Vagina (tissue), 2 donors: ENCODE results near the gene TAOK3. TPM values are rescaled to one million over a fixed set of nuclear protein-coding genes. Genes with fewer than 3 reads are reported as not detected.
"Not testable (repeated sequence)": the region's sequence is repeated elsewhere in the genome, so short reads cannot be mapped to it uniquely, and the experiment has no call there.

ENCODE experiments used
- DNase-seq, 2 donors: peaks; one replicate each; pipeline ENCODE4 v3.0.0-alpha.2; 2017; ENCODE audit errors: extremely low spot score in 2 of 2
- H3K27ac ChIP-seq: fragments of 200-600 bp; sonication (generic); one replicate; pipeline ENCODE4 v1.5.1; 2019
- H3K27me3 ChIP-seq: fragments of 200-600 bp; sonication (generic); one replicate; pipeline ENCODE4 v1.5.1; 2019
- H3K36me3 ChIP-seq, 2 donors: fragments of 200-600 bp; sonication (generic); one replicate each; pipeline ENCODE4 v1.5.1; 2017 to 2019
- H3K4me1 ChIP-seq: fragments of 200-600 bp; sonication (generic); one replicate; pipeline ENCODE4 v1.5.1; 2019
- H3K4me3 ChIP-seq, 2 donors: fragments of 200-600 bp; sonication (generic); 1 replicate in 1 of 2; 2 replicates in 1 of 2; pipeline ENCODE4 v1.5.1; 2016 to 2019
- H3K9me3 ChIP-seq: fragments of 200-600 bp; sonication (generic); one replicate; pipeline ENCODE4 v1.5.1; 2019
- CTCF ChIP-seq, 3 experiments: fragments of 450-650 bp in 2 of 3; fragments of 200-600 bp in 1 of 3; sonication (generic) in 1 of 3; IDR thresholded peaks; one replicate each; pipeline ENCODE4 v1.5.1; 2017 to 2019; ENCODE audit warnings: antibody characterized with exemption in 3 of 3, mild to moderate bottlenecking in 2 of 3, moderate library complexity in 2 of 3
- POLR2A ChIP-seq, 2 donors: fragments of 450-650 bp; IDR thresholded peaks; one replicate each; pipeline ENCODE4 v1.6.1; 2017; ENCODE audit warnings: antibody characterized with exemption in 2 of 2, mild to moderate bottlenecking in 2 of 2, moderate library complexity in 2 of 2
- POLR2AphosphoS5 ChIP-seq, 2 donors: sonication (generic); formaldehyde crosslinking; IDR thresholded peaks; one replicate each; pipeline ENCODE4 v1.9.0; 2017; ENCODE audit warnings: antibody characterized with exemption in 2 of 2, mild to moderate bottlenecking in 2 of 2, low read depth in 1 of 2; ENCODE audit not compliant: insufficient read depth in 1 of 2
- intact Hi-C: fragments of 100-400 bp; cut with DNase I; formaldehyde crosslinking; loops from one replicate; pipeline ENCODE4 v1.15.1; 2023
- total RNA-seq: library from RNA; depleted of rRNA; stranded (reverse); fragments of >200 nt; gene quantifications from one replicate; pipeline ENCODE4 v1.2.3, GENCODE V29; 2016

Gene TAOK3
- total RNA-seq, 1 donor from 2014 or later, result 41.0 TPM

GRCh38 chr12:118292836-118293235, 79.9 kb downstream of the TAOK3 start:
- no peaks in the 10 kb centered on the region for H3K36me3 ChIP-seq
- TF ChIP-seq CTCF (IDR thresholded peaks at IDR 0.05), result no peak
- no peak for TF ChIP-seq POLR2AphosphoS5 (IDR thresholded peaks at IDR 0.05; ENCODE audit: insufficient read depth in 1 of 2, low read depth in 1 of 2)
- TF ChIP-seq POLR2A (IDR thresholded peaks at IDR 0.05), result no peak
- H3K27ac ChIP-seq, result no peak overlapping the region
- H3K4me3 ChIP-seq, result no peak overlapping the region
- intact Hi-C loops, result no loop called here
- H3K4me1 ChIP-seq, result no peaks in the 10 kb centered on the region
- no peaks in the 10 kb centered on the region for H3K9me3 ChIP-seq
- no peaks in the 10 kb centered on the region for H3K27me3 ChIP-seq
- DNase-seq, result no peak

- DNase-seq, result no peak
- H3K9me3 ChIP-seq, result no peaks in the 10 kb centered on the region
- no peak for TF ChIP-seq CTCF (IDR thresholded peaks at IDR 0.05)
- no peak for TF ChIP-seq POLR2AphosphoS5 (IDR thresholded peaks at IDR 0.05; ENCODE audit: insufficient read depth in 1 of 2, low read depth in 1 of 2)
- no peak for TF ChIP-seq POLR2A (IDR thresholded peaks at IDR 0.05)
- intact Hi-C loops, result no loop called here
- H3K4me3 ChIP-seq, result no peak overlapping the region
- no peaks in the 10 kb centered on the region for H3K36me3 ChIP-seq
- no peak overlapping the region for H3K27ac ChIP-seq
- H3K27me3 ChIP-seq, result no peaks in the 10 kb centered on the region
- H3K4me1 ChIP-seq, result no peaks in the 10 kb centered on the region
These were observed 82.6 kb downstream of the TAOK3 start for GRCh38 chr12:118290130-118290529.

- H3K9me3 ChIP-seq, result no peaks in the 10 kb centered on the region
- H3K4me3 ChIP-seq, result no peak overlapping the region
- no peak for DNase-seq
- H3K36me3 ChIP-seq, result no peaks in the 10 kb centered on the region
- no peak for TF ChIP-seq CTCF (IDR thresholded peaks at IDR 0.05)
- TF ChIP-seq POLR2AphosphoS5 (IDR thresholded peaks at IDR 0.05; ENCODE audit: insufficient read depth in 1 of 2, low read depth in 1 of 2), result no peak
- no peak for TF ChIP-seq POLR2A (IDR thresholded peaks at IDR 0.05)
- H3K4me1 ChIP-seq, result no peaks in the 10 kb centered on the region
- no peak overlapping the region for H3K27ac ChIP-seq
- H3K27me3 ChIP-seq, result no peaks in the 10 kb centered on the region
- intact Hi-C loops, result no loop called here
These were observed 84.5 kb downstream of the TAOK3 start for GRCh38 chr12:118288174-118288573.

GRCh38 chr12:118287728-118288127, 85.0 kb downstream of the TAOK3 start:
- Histone ChIP-seq H3K27me3 (no peaks in the 10 kb centered on the region), H3K4me1 (no peaks in the 10 kb centered on the region), H3K9me3 (no peaks in the 10 kb centered on the region), H3K4me3 (no peak overlapping the region), H3K36me3 (no peaks in the 10 kb centered on the region), H3K27ac (no peak overlapping the region)
- DNase-seq, result no peak
- no peak for TF ChIP-seq POLR2A (IDR thresholded peaks at IDR 0.05)
- no peak for TF ChIP-seq CTCF (IDR thresholded peaks at IDR 0.05)
- TF ChIP-seq POLR2AphosphoS5 (IDR thresholded peaks at IDR 0.05; ENCODE audit: insufficient read depth in 1 of 2, low read depth in 1 of 2), result no peak
- intact Hi-C loops, result no loop called here

GRCh38 chr12:118282767-118283166, 89.9 kb downstream of the TAOK3 start:
- TF ChIP-seq CTCF (IDR thresholded peaks at IDR 0.05) (no peak), POLR2A (IDR thresholded peaks at IDR 0.05) (no peak), POLR2AphosphoS5 (IDR thresholded peaks at IDR 0.05; ENCODE audit: insufficient read depth in 1 of 2, low read depth in 1 of 2) (no peak)
- H3K36me3 ChIP-seq, result no peaks in the 10 kb centered on the region
- no peak for DNase-seq
- H3K4me1 ChIP-seq, result no peaks in the 10 kb centered on the region
- no peaks in the 10 kb centered on the region for H3K27me3 ChIP-seq
- no peak overlapping the region for H3K4me3 ChIP-seq
- H3K27ac ChIP-seq, result no peak overlapping the region
- H3K9me3 ChIP-seq, result no peaks in the 10 kb centered on the region
- intact Hi-C loops, result no loop called here

GRCh38 chr12:118278288-118278687, 94.4 kb downstream of the TAOK3 start:
- DNase-seq, H3K4me3 ChIP-seq, H3K27me3 ChIP-seq, H3K36me3 ChIP-seq, H3K27ac ChIP-seq, H3K9me3 ChIP-seq, intact Hi-C loops, H3K4me1 ChIP-seq: not testable (repeated sequence)
